C4-2B (cell line): ENCODE measurements around the gene SEC22A.

Source experiments
- ZFX ChIP-seq: fragments of 450-650 bp; IDR thresholded peaks from 2 replicates; pipeline ENCODE4 v1.6.1; 2017
- TF ChIP-seq, protein P1 (sequence below): fragments of 450-650 bp; conservative IDR thresholded peaks from 2 replicates; pipeline ENCODE4 v1.5.1; 2017; ENCODE audit warnings: mild to moderate bottlenecking

DNA sequence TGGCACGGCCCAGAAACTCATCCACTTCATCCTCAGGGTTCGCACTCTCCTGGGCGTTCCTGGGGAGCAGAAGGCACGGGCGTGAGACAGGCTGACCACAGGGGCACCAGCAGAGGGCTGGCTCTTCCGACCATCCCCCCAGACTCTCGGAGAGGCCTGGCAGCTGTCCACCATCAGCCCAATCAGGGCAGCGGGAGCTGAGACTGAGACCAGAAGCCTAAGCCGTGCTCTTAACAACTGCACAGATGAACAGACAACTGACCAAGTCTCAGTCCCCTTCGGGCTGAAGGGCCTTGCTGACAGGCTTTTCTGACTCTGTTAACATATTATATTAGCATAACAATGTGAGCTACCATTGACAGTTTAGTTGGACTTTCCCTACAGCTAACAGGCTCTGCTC, 118.0 kb downstream of the SEC22A start:
- TF ChIP-seq, protein P1, sequence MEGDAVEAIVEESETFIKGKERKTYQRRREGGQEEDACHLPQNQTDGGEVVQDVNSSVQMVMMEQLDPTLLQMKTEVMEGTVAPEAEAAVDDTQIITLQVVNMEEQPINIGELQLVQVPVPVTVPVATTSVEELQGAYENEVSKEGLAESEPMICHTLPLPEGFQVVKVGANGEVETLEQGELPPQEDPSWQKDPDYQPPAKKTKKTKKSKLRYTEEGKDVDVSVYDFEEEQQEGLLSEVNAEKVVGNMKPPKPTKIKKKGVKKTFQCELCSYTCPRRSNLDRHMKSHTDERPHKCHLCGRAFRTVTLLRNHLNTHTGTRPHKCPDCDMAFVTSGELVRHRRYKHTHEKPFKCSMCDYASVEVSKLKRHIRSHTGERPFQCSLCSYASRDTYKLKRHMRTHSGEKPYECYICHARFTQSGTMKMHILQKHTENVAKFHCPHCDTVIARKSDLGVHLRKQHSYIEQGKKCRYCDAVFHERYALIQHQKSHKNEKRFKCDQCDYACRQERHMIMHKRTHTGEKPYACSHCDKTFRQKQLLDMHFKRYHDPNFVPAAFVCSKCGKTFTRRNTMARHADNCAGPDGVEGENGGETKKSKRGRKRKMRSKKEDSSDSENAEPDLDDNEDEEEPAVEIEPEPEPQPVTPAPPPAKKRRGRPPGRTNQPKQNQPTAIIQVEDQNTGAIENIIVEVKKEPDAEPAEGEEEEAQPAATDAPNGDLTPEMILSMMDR = no peak
- no peak for TF ChIP-seq ZFX
